NB4 (cell line): ENCODE results near the gene TULP4.

ENCODE experiments used
- MYC ChIP-seq: IDR thresholded peaks from 2 replicates; pipeline ENCODE4 v1.6.1; 2011; ENCODE audit warnings: low read depth, low read length
- POLR2A ChIP-seq: IDR thresholded peaks from 2 replicates; pipeline ENCODE4 v1.6.1; 2011; ENCODE audit warnings: mild to moderate bottlenecking; ENCODE audit not compliant: insufficient read length; ENCODE audit errors: extremely low read depth
- TF ChIP-seq, protein P1 (sequence below): IDR thresholded peaks from one replicate; pipeline ENCODE4 v1.5.1; 2012; ENCODE audit warnings: low read depth, low read length

DNA sequence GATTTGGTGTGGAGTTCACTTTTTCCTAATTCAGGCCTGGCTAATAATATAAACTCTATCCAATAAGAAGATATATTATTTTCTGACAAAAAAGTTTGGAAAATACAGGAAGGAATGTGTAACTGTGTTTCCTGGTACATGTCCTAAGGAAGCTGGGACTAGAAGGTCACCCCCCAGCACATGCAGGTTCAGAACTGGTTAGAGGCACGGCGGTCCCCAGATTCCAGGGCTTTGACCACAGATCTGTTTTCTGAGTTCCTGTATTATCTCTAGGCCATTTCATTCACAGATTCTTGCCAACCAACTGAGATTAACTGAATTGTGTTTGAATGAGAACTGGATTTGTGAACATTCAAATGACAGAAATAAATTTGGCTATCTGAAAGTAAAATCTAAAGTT is 94.5 kb downstream of the TULP4 start:
- TF ChIP-seq, protein P1, sequence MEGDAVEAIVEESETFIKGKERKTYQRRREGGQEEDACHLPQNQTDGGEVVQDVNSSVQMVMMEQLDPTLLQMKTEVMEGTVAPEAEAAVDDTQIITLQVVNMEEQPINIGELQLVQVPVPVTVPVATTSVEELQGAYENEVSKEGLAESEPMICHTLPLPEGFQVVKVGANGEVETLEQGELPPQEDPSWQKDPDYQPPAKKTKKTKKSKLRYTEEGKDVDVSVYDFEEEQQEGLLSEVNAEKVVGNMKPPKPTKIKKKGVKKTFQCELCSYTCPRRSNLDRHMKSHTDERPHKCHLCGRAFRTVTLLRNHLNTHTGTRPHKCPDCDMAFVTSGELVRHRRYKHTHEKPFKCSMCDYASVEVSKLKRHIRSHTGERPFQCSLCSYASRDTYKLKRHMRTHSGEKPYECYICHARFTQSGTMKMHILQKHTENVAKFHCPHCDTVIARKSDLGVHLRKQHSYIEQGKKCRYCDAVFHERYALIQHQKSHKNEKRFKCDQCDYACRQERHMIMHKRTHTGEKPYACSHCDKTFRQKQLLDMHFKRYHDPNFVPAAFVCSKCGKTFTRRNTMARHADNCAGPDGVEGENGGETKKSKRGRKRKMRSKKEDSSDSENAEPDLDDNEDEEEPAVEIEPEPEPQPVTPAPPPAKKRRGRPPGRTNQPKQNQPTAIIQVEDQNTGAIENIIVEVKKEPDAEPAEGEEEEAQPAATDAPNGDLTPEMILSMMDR, result no peak
- TF ChIP-seq POLR2A (no peak), MYC (no peak)
